GM12875 (cell line): ENCODE data around the gene ATRNL1.
"Not testable (repeated sequence)": the region's sequence is repeated elsewhere in the genome, so short reads cannot be mapped to it uniquely, and the experiment has no call there.

Experiments
- H3K4me3 ChIP-seq: one replicate; pipeline ENCODE4 v1.5.1; 2011; ENCODE audit warnings: low read depth, low read length, control low read depth
- TF ChIP-seq, protein P1 (sequence below): IDR thresholded peaks from 2 replicates; pipeline ENCODE4 v1.5.1; 2011; ENCODE audit warnings: low read depth, mild to moderate bottlenecking, control low read depth, inconsistent platforms, low read length, moderate library complexity, borderline replicate concordance; ENCODE audit not compliant: insufficient read depth

Gene ATRNL1

GRCh38 chr10:115157357-115157756, 64.2 kb downstream of the ATRNL1 start:
- H3K4me3 ChIP-seq: no peak overlapping the region
- TF ChIP-seq, protein P1, sequence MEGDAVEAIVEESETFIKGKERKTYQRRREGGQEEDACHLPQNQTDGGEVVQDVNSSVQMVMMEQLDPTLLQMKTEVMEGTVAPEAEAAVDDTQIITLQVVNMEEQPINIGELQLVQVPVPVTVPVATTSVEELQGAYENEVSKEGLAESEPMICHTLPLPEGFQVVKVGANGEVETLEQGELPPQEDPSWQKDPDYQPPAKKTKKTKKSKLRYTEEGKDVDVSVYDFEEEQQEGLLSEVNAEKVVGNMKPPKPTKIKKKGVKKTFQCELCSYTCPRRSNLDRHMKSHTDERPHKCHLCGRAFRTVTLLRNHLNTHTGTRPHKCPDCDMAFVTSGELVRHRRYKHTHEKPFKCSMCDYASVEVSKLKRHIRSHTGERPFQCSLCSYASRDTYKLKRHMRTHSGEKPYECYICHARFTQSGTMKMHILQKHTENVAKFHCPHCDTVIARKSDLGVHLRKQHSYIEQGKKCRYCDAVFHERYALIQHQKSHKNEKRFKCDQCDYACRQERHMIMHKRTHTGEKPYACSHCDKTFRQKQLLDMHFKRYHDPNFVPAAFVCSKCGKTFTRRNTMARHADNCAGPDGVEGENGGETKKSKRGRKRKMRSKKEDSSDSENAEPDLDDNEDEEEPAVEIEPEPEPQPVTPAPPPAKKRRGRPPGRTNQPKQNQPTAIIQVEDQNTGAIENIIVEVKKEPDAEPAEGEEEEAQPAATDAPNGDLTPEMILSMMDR: no peak

DNA sequence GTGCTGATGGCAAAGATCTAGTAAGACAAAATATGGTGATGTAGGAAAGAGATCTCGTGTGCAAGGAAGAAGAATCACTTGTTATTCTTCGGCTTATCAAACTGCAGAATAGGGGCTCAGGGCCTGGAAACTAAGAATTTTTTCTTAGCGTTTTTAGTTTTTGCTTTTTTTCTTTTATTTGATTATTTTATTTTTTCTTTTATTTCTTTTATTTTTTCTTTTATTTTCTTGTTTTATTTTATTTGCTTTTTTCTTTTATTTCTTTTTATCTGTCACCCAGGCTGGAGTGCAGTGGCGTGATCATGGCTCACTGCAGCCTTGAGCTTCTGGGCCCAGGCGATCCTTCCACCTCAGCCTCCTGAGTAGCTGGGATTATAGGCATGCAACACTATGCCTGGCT, 70.0 kb downstream of the ATRNL1 start:
- no peak overlapping the region for H3K4me3 ChIP-seq
- TF ChIP-seq, protein P1: no peak

GRCh38 chr10:115164220-115164619, 71.1 kb downstream of the ATRNL1 start:
- TF ChIP-seq, protein P1: no peak
- H3K4me3 ChIP-seq: no peak overlapping the region

- no peak overlapping the region for H3K4me3 ChIP-seq
- TF ChIP-seq, protein P1: no peak
Observed at GRCh38 chr10:115167751-115168150, 74.6 kb downstream of the ATRNL1 start.

DNA sequence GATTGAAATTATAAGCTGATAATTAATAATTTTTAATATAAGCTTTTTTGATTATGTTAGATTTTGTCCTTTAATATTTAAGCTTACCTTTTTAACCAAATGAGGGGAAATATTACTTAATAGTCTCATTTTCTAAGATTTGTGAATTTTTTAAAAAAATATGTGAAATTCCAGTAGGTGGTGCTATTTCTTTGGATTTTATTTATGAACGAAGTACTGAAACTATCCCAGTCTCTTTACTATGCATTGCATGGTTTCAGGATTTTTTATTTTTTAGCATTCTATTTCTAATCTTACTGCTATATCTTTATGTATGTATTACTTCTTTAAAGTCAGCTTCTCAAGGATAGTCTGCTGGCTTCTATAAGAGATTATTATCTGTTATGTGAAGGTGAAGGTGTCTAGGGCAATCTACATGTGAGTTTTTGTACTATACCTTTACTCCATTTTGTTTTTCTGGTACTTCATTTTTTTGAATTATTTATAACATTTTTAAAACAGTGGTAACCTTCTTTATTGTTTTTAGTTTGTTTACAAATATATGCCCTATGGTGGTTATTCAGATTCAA, 78.3 kb downstream of the ATRNL1 start:
- H3K4me3 ChIP-seq: no peak overlapping the region
- TF ChIP-seq, protein P1: no peak

- no peak overlapping the region for H3K4me3 ChIP-seq
- TF ChIP-seq, protein P1: no peak
Observed at GRCh38 chr10:115173915-115174443, 80.8 kb downstream of the ATRNL1 start.

GRCh38 chr10:115207276-115207675, 114.1 kb downstream of the ATRNL1 start:
- H3K4me3 ChIP-seq: not testable (repeated sequence)
